ENCODE results near the gene PRR5L.

The PRR5L gene

DNA sequence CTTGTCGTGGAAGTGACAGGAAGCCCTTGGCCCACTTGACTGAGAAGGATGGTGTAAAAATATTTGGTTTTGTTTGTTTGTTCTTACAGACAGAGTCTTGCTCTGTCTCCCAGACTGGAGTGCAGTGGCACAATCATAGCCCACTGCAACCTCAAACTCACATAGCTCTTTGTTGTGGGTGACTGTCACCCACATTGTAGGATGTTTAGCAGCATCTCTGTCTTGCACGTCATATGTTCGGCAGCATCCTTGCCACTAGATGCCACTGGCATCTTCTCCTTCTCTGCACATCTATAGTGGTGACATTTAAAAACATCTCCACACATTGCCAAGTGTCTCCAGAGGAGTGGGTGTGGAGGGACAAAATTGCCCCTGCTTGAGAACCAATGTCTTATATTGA, 56.8 kb downstream of the PRR5L start:
- Histone ChIP-seq H3K4me3 (ENCODE audit: low read length) (no peak overlapping the region), H3K4me2 (ENCODE audit: low read length) (no peak overlapping the region), H4K20me1 (ENCODE audit: insufficient read depth, low read length) (no peaks in the 10 kb centered on the region), H3K79me2 (ENCODE audit: low read length) (no peaks in the 10 kb centered on the region), H3K27ac (ENCODE audit: low read length) (no peak overlapping the region), H3K36me3 (replicated peaks; ENCODE audit: low read depth, low read length) (no peaks in the 10 kb centered on the region), H3K27me3 (ENCODE audit: low read depth, low read length) (0 out of 2 replicates have a peak, but pooled peaks cover 3% of the 10 kb centered on the region), H3K9me3 (ENCODE audit: insufficient read depth, low read length) (no peaks in the 10 kb centered on the region), H3K4me1 (ENCODE audit: low read length) (peaks cover 51% of the 10 kb centered on the region), H3K9ac (ENCODE audit: low read length) (no peak overlapping the region), H2AFZ (ENCODE audit: low read depth, low read length) (no peak overlapping the region)
- TF ChIP-seq CTCF (IDR thresholded peaks at IDR 0.05; ENCODE audit: low read depth, low read length) (peak; percentile 43), EZH2phosphoT487 (IDR thresholded peaks at IDR 0.05; ENCODE audit: low read depth) (no peak)

GRCh38 chr11:36354221-36355003, 58.3 kb downstream of the PRR5L start:
- Histone ChIP-seq H3K4me2 (ENCODE audit: low read length) (peak overlapping the region; percentile 81), H2AFZ (ENCODE audit: low read depth, low read length) (no peak overlapping the region), H3K27ac (ENCODE audit: low read length) (no peak overlapping the region; the same call in 1 of the 2 replicates), H3K36me3 (replicated peaks; ENCODE audit: low read depth, low read length) (no peaks in the 10 kb centered on the region), H3K27me3 (ENCODE audit: low read depth, low read length) (0 out of 2 replicates have a peak, but pooled peaks cover 8% of the 10 kb centered on the region), H3K4me3 (ENCODE audit: low read length) (peak overlapping the region; percentile 61), H3K4me1 (ENCODE audit: low read length) (peaks cover 49% of the 10 kb centered on the region), H3K79me2 (ENCODE audit: low read length) (no peaks in the 10 kb centered on the region), H3K9ac (ENCODE audit: low read length) (peak overlapping the region; percentile 18; the same call in 1 of the 2 replicates), H3K9me3 (ENCODE audit: insufficient read depth, low read length) (no peaks in the 10 kb centered on the region), H4K20me1 (ENCODE audit: insufficient read depth, low read length) (no peaks in the 10 kb centered on the region)
- TF ChIP-seq CTCF (IDR thresholded peaks at IDR 0.05; ENCODE audit: low read depth, low read length) (no peak), EZH2phosphoT487 (IDR thresholded peaks at IDR 0.05; ENCODE audit: low read depth) (no peak)

DNA sequence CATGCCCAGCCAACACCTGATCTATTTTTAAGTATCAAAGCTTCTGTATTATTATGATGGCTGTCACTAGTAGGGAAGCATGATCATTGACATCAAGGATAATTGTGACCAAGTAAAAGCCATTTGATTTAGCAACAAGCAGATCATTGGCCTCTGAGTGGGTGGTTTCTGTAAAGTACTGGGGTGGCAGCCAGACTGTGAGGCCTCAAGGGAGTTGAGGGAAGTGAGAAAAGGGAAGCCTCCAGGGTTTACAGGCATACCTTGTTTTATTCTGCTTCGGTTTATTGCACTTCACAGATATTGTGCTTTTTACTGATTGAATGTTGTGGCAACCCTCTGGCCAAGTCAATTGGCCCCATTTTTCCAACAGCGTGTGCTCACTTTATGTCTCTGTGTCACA, 60.1 kb downstream of the PRR5L start:
- H2AFZ ChIP-seq (ENCODE audit: low read depth, low read length) = no peak overlapping the region
- no peaks in the 10 kb centered on the region for H3K36me3 ChIP-seq (replicated peaks; ENCODE audit: low read depth, low read length)
- peaks cover 62% of the 10 kb centered on the region for H3K4me1 ChIP-seq (ENCODE audit: low read length)
- H3K4me2 ChIP-seq (ENCODE audit: low read length) = peak overlapping the region; percentile 54
- H3K27me3 ChIP-seq (ENCODE audit: low read depth, low read length) = 0 out of 2 replicates have a peak, but pooled peaks cover 8% of the 10 kb centered on the region
- H3K9me3 ChIP-seq (ENCODE audit: insufficient read depth, low read length) = no peaks in the 10 kb centered on the region
- no peaks in the 10 kb centered on the region for H4K20me1 ChIP-seq (ENCODE audit: insufficient read depth, low read length)
- TF ChIP-seq EZH2phosphoT487 (IDR thresholded peaks at IDR 0.05; ENCODE audit: low read depth) (no peak), CTCF (IDR thresholded peaks at IDR 0.05; ENCODE audit: low read depth, low read length) (no peak)
- peak overlapping the region; percentile 4; the same call in 1 of the 2 replicates for H3K27ac ChIP-seq (ENCODE audit: low read length)
- no peak overlapping the region for H3K9ac ChIP-seq (ENCODE audit: low read length)
- H3K4me3 ChIP-seq (ENCODE audit: low read length) = no peak overlapping the region; the same call in 1 of the 2 replicates
- H3K79me2 ChIP-seq (ENCODE audit: low read length) = no peaks in the 10 kb centered on the region

GRCh38 chr11:36357831-36358230, 61.7 kb downstream of the PRR5L start:
- Histone ChIP-seq H3K27ac (ENCODE audit: low read length) (no peak overlapping the region), H4K20me1 (ENCODE audit: insufficient read depth, low read length) (no peaks in the 10 kb centered on the region), H3K4me3 (ENCODE audit: low read length) (no peak overlapping the region), H3K27me3 (ENCODE audit: low read depth, low read length) (peaks cover 12% of the 10 kb centered on the region; the same call in 1 of the 2 replicates), H3K36me3 (replicated peaks; ENCODE audit: low read depth, low read length) (no peaks in the 10 kb centered on the region), H3K4me2 (ENCODE audit: low read length) (peak overlapping the region; percentile 4; the same call in 1 of the 2 replicates), H3K9me3 (ENCODE audit: insufficient read depth, low read length) (no peaks in the 10 kb centered on the region), H2AFZ (ENCODE audit: low read depth, low read length) (no peak overlapping the region), H3K4me1 (ENCODE audit: low read length) (peaks cover 75% of the 10 kb centered on the region), H3K79me2 (ENCODE audit: low read length) (no peaks in the 10 kb centered on the region), H3K9ac (ENCODE audit: low read length) (no peak overlapping the region)
- TF ChIP-seq CTCF (IDR thresholded peaks at IDR 0.05; ENCODE audit: low read depth, low read length) (no peak), EZH2phosphoT487 (IDR thresholded peaks at IDR 0.05; ENCODE audit: low read depth) (no peak)
